ENCODE measurements around the gene FYN.
"Not testable (repeated sequence)": the region's sequence is repeated elsewhere in the genome, so short reads cannot be mapped to it uniquely, and the experiment has no call there.

- TF ChIP-seq POLR2A, CTCF (IDR thresholded peaks at IDR 0.05): not testable (repeated sequence)
Observed at GRCh38 chr6:111634981-111635380, 238.3 kb downstream of the FYN start.
